Endodermal cell (in vitro differentiated cells): ENCODE results near the gene TGFB2. TPM values are rescaled to one million over a fixed set of nuclear protein-coding genes. Genes with fewer than 3 reads are reported as not detected.

ENCODE experiments used
- DNase-seq: peaks from one replicate; pipeline ENCODE4 v3.0.0-alpha.2; 2017
- H3K27ac ChIP-seq: 2 replicates; pipeline ENCODE4 v1.5.1; 2013; ENCODE audit warnings: mild to moderate bottlenecking, low read depth, low read length, moderate library complexity
- H3K27me3 ChIP-seq: 2 replicates; pipeline ENCODE4 v1.6.1; 2013; ENCODE audit warnings: mild to moderate bottlenecking, low read length, moderate library complexity; ENCODE audit not compliant: insufficient read depth, control insufficient read depth, poor library complexity, severe bottlenecking
- H3K36me3 ChIP-seq: 2 replicates; pipeline ENCODE4 v1.7.0; 2013; ENCODE audit warnings: mild to moderate bottlenecking, low read length, moderate library complexity; ENCODE audit not compliant: control insufficient read depth, insufficient read depth
- H3K4me1 ChIP-seq: one replicate; pipeline ENCODE4 v1.7.0; 2013; ENCODE audit warnings: low read length; ENCODE audit not compliant: control insufficient read depth, insufficient read depth
- H3K4me3 ChIP-seq: 2 replicates; pipeline ENCODE4 v1.5.1; 2013; ENCODE audit warnings: mild to moderate bottlenecking, low read length, moderate library complexity
- H3K9ac ChIP-seq: 2 replicates; pipeline ENCODE4 v1.6.1; 2013; ENCODE audit warnings: mild to moderate bottlenecking, low read length, moderate library complexity; ENCODE audit not compliant: poor library complexity, severe bottlenecking; ENCODE audit errors: extremely low read depth
- H3K9me3 ChIP-seq: 2 replicates; pipeline ENCODE4 v1.6.1; 2013; ENCODE audit warnings: mild to moderate bottlenecking, low read length, moderate library complexity; ENCODE audit not compliant: control insufficient read depth
- H3K27ac Mint-ChIP-seq: 2 replicates; pipeline ENCODE4 v1.8.0; 2020; ENCODE audit warnings: mixed read lengths
- H3K27me3 Mint-ChIP-seq: 2 replicates; pipeline ENCODE4 v1.8.0; 2021; ENCODE audit warnings: mild to moderate bottlenecking, mixed read lengths; ENCODE audit not compliant: insufficient read depth
- H3K36me3 Mint-ChIP-seq: 2 replicates; pipeline ENCODE4 v1.8.0; 2020; ENCODE audit warnings: low read depth, mixed read lengths
- H3K4me1 Mint-ChIP-seq: 2 replicates; pipeline ENCODE4 v1.8.0; 2020; ENCODE audit warnings: mixed read lengths
- H3K4me3 Mint-ChIP-seq: 2 replicates; pipeline ENCODE4 v1.8.0; 2020; ENCODE audit warnings: mild to moderate bottlenecking, moderate library complexity, mixed read lengths
- H3K9me3 Mint-ChIP-seq: 2 replicates; pipeline ENCODE4 v1.8.0; 2020; ENCODE audit warnings: mild to moderate bottlenecking, mixed read lengths
- WGBS, 2 experiments: methylation state at CpG; one replicate each; pipeline versions ENCODE4 v1.1.5 to v1.1.7; 2013; ENCODE audit warnings: missing lambda C conversion rate in 2 of 2, mixed read lengths in 1 of 2; ENCODE audit not compliant: insufficient coverage in 1 of 2, insufficient read length in 1 of 2; 5-methylcytosine and 5-hydroxymethylcytosine counted together
- total RNA-seq, 2 donors: library from RNA; stranded (reverse); fragmentation: NEBNext Ultra II Directional in 1 of 2; extraction: Animal tissue kit (Norgen Biotek cat#: 25700) in 1 of 2; gene quantifications; 2 replicates in 1 of 2; 3 replicates in 1 of 2; pipeline ENCODE4 v1.2.1, GENCODE V29; 2021
- TF ChIP-seq, protein P1 (sequence below): fragments of 200-600 bp; sonication (generic); conservative IDR thresholded peaks from 2 replicates; pipeline ENCODE4 v1.5.0; 2021; ENCODE audit warnings: antibody characterized with exemption, mild to moderate bottlenecking

The TGFB2 gene
- total RNA-seq, 2 donors from 2014 or later: 0.11 to 1.2 TPM

DNA sequence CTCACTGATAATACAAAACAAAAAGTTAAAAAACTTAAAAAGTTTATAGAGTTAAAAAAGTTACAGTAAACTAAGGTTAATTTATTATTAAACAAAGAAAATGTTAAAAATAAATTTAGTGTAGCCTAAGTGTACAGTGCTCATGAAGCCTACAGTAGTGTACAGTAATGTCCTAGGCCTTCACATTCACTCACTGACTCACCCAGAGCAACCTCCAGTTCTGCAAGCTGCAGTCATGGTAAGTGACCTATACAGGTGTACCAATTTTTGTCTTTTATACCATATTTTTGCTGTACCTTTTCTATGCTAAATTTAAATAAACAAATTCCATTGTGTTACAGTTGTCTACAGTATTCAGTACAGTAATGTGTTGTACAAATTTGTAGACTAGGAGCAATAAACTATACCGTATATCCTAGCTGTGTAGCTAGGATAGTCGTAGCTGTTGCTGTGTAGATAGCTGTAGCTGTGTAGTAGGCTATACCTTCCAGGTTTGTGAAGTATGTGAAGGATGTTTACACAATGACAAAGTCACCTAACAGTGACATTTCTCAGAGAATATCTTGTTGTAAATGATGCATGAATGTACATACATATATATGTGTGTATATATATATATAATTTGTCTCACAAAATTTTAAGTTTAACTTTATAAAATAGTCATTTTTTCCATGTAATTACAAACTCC, 140.2 kb downstream of the TGFB2 start:
- 100% methylated on average over 1 to 2 of the region's 2 CpGs for whole genome bisulfite sequencing, 2 experiments

GRCh38 chr1:218488531-218488930, 143.4 kb downstream of the TGFB2 start:
- 90 to 100% methylated on average over 1 to 3 of the region's 3 CpGs for WGBS, 2 experiments
- Mint-ChIP-seq H3K27ac (no peak overlapping the region), H3K27me3 (peaks cover 15% of the 10 kb centered on the region)

More for the DNA sequence above, 140.2 kb downstream of the TGFB2 start:
- peaks cover 21% of the 10 kb centered on the region for H3K4me1 Mint-ChIP-seq
- H3K36me3 ChIP-seq: no peaks in the 10 kb centered on the region
- H3K27me3 Mint-ChIP-seq: no peaks in the 10 kb centered on the region
- no peaks in the 10 kb centered on the region for H3K9me3 Mint-ChIP-seq
- DNase-seq: no peak
- no peak overlapping the region for H3K27ac Mint-ChIP-seq
- H3K4me3 Mint-ChIP-seq: no peak overlapping the region
- H3K27ac ChIP-seq: no peak overlapping the region
- peaks cover 16% of the 10 kb centered on the region for H3K4me1 ChIP-seq
- TF ChIP-seq, protein P1, sequence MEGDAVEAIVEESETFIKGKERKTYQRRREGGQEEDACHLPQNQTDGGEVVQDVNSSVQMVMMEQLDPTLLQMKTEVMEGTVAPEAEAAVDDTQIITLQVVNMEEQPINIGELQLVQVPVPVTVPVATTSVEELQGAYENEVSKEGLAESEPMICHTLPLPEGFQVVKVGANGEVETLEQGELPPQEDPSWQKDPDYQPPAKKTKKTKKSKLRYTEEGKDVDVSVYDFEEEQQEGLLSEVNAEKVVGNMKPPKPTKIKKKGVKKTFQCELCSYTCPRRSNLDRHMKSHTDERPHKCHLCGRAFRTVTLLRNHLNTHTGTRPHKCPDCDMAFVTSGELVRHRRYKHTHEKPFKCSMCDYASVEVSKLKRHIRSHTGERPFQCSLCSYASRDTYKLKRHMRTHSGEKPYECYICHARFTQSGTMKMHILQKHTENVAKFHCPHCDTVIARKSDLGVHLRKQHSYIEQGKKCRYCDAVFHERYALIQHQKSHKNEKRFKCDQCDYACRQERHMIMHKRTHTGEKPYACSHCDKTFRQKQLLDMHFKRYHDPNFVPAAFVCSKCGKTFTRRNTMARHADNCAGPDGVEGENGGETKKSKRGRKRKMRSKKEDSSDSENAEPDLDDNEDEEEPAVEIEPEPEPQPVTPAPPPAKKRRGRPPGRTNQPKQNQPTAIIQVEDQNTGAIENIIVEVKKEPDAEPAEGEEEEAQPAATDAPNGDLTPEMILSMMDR: no peak
- no peaks in the 10 kb centered on the region for H3K36me3 Mint-ChIP-seq
- H3K9me3 ChIP-seq: peaks cover 5% of the 10 kb centered on the region
- H3K9ac ChIP-seq: no peak overlapping the region
- no peak overlapping the region for H3K4me3 ChIP-seq
- H3K27me3 ChIP-seq: no peaks in the 10 kb centered on the region

GRCh38 chr1:218488986-218489385, 143.8 kb downstream of the TGFB2 start:
- H3K27ac ChIP-seq: no peak overlapping the region
- H3K36me3 ChIP-seq: no peaks in the 10 kb centered on the region
- Mint-ChIP-seq H3K4me1 (peaks cover 39% of the 10 kb centered on the region), H3K27ac (no peak overlapping the region), H3K4me3 (no peak overlapping the region), H3K36me3 (no peaks in the 10 kb centered on the region), H3K9me3 (no peaks in the 10 kb centered on the region), H3K27me3 (peaks cover 15% of the 10 kb centered on the region)
- H3K4me3 ChIP-seq: peak overlapping the region; percentile 54
- H3K4me1 ChIP-seq: peaks cover 28% of the 10 kb centered on the region
- TF ChIP-seq, protein P1: no peak
- no peak overlapping the region for H3K9ac ChIP-seq
- H3K9me3 ChIP-seq: no peaks in the 10 kb centered on the region
- no peaks in the 10 kb centered on the region for H3K27me3 ChIP-seq
- DNase-seq: peak; percentile 51
- 50 to 79% methylated on average over 1 to 2 of the region's 3 CpGs for WGBS, 2 experiments

More at GRCh38 chr1:218488531-218488930, 143.4 kb downstream of the TGFB2 start:
- Histone ChIP-seq H3K4me1 (peaks cover 23% of the 10 kb centered on the region), H3K27ac (no peak overlapping the region), H3K36me3 (no peaks in the 10 kb centered on the region), H3K4me3 (peak overlapping the region; percentile 54), H3K9me3 (no peaks in the 10 kb centered on the region), H3K27me3 (no peaks in the 10 kb centered on the region), H3K9ac (no peak overlapping the region)
- Mint-ChIP-seq H3K9me3 (no peaks in the 10 kb centered on the region), H3K36me3 (no peaks in the 10 kb centered on the region), H3K4me1 (peaks cover 35% of the 10 kb centered on the region), H3K4me3 (no peak overlapping the region)
- DNase-seq: no peak
- TF ChIP-seq, protein P1: no peak
